Osteocyte (in vitro differentiated cells): ENCODE results near the gene FAM170B. TPM values are rescaled to one million over a fixed set of nuclear protein-coding genes. Genes with fewer than 3 reads are reported as not detected.

ENCODE experiments used
- DNase-seq: peaks from one replicate; pipeline ENCODE4 v3.0.0; 2021; ENCODE audit warnings: mixed read lengths; ENCODE audit not compliant: unreplicated experiment; ENCODE audit errors: extremely low spot score
- H3K27ac Mint-ChIP-seq: one replicate; pipeline ENCODE4 v1.8.0; 2021; ENCODE audit warnings: mild to moderate bottlenecking, mixed read lengths; ENCODE audit not compliant: unreplicated experiment
- H3K27me3 Mint-ChIP-seq: one replicate; pipeline ENCODE4 v1.8.0; 2021; ENCODE audit warnings: mixed read lengths; ENCODE audit not compliant: unreplicated experiment
- H3K36me3 Mint-ChIP-seq: one replicate; pipeline ENCODE4 v1.8.0; 2021; ENCODE audit warnings: mixed read lengths; ENCODE audit not compliant: unreplicated experiment
- H3K4me1 Mint-ChIP-seq: one replicate; pipeline ENCODE4 v1.8.0; 2021; ENCODE audit warnings: mixed read lengths; ENCODE audit not compliant: unreplicated experiment
- H3K4me3 Mint-ChIP-seq: one replicate; pipeline ENCODE4 v1.8.0; 2021; ENCODE audit warnings: mild to moderate bottlenecking, moderate library complexity, mixed read lengths; ENCODE audit not compliant: unreplicated experiment
- H3K9me3 Mint-ChIP-seq: one replicate; pipeline ENCODE4 v1.8.0; 2021; ENCODE audit warnings: mixed read lengths; ENCODE audit not compliant: unreplicated experiment
- CTCF ChIP-seq: fragments of 200-600 bp; sonication (generic); IDR thresholded peaks from 2 replicates; pipeline ENCODE4 v1.5.0; 2021; ENCODE audit warnings: antibody characterized with exemption, mild to moderate bottlenecking, moderate library complexity
- total RNA-seq: library from RNA; stranded (reverse); gene quantifications from 2 replicates; pipeline ENCODE4 v1.2.1, GENCODE V29; 2021

The FAM170B gene
- total RNA-seq, 1 donor from 2014 or later = not detected

GRCh38 chr10:49128854-49129253 is 5.0 kb downstream of the FAM170B start:
- Mint-ChIP-seq H3K4me1 (no peaks in the 10 kb centered on the region), H3K27ac (no peak overlapping the region), H3K27me3 (peaks cover 4% of the 10 kb centered on the region), H3K36me3 (no peaks in the 10 kb centered on the region), H3K4me3 (no peak overlapping the region), H3K9me3 (no peaks in the 10 kb centered on the region)
- no peak for TF ChIP-seq CTCF
- peak; percentile 44 for DNase-seq

- Mint-ChIP-seq H3K4me1 (no peaks in the 10 kb centered on the region), H3K9me3 (no peaks in the 10 kb centered on the region), H3K36me3 (no peaks in the 10 kb centered on the region), H3K27me3 (peaks cover 20% of the 10 kb centered on the region), H3K4me3 (no peak overlapping the region), H3K27ac (no peak overlapping the region)
- TF ChIP-seq CTCF = no peak
- DNase-seq = peak; percentile 3
Measured at GRCh38 chr10:49123981-49124950, 9.6 kb downstream of the FAM170B start.

GRCh38 chr10:49120911-49121310 is 12.9 kb downstream of the FAM170B start:
- no peak for DNase-seq
- Mint-ChIP-seq H3K9me3 (no peaks in the 10 kb centered on the region), H3K4me1 (no peaks in the 10 kb centered on the region), H3K4me3 (no peak overlapping the region), H3K27me3 (peaks cover 31% of the 10 kb centered on the region), H3K27ac (no peak overlapping the region), H3K36me3 (no peaks in the 10 kb centered on the region)
- TF ChIP-seq CTCF = no peak

- TF ChIP-seq CTCF = no peak
Measured at GRCh38 chr10:49119746-49120145, 14.1 kb downstream of the FAM170B start.

GRCh38 chr10:49118430-49119074 is 15.3 kb downstream of the FAM170B start:
- H3K36me3 Mint-ChIP-seq = no peaks in the 10 kb centered on the region
- no peak overlapping the region for H3K27ac Mint-ChIP-seq
- DNase-seq = no peak
- H3K9me3 Mint-ChIP-seq = no peaks in the 10 kb centered on the region
- no peak overlapping the region for H3K4me3 Mint-ChIP-seq
- TF ChIP-seq CTCF = no peak
- peaks cover 4% of the 10 kb centered on the region for H3K4me1 Mint-ChIP-seq
- peaks cover 43% of the 10 kb centered on the region for H3K27me3 Mint-ChIP-seq

More at GRCh38 chr10:49119746-49120145, 14.1 kb downstream of the FAM170B start:
- no peak overlapping the region for H3K4me3 Mint-ChIP-seq
- H3K27me3 Mint-ChIP-seq = peaks cover 33% of the 10 kb centered on the region
- H3K4me1 Mint-ChIP-seq = peaks cover 2% of the 10 kb centered on the region
- no peak for DNase-seq
- H3K9me3 Mint-ChIP-seq = no peaks in the 10 kb centered on the region
- no peaks in the 10 kb centered on the region for H3K36me3 Mint-ChIP-seq
- H3K27ac Mint-ChIP-seq = no peak overlapping the region
